Measurements from ENCODE around the gene TOP2B.

The TOP2B gene

DNA sequence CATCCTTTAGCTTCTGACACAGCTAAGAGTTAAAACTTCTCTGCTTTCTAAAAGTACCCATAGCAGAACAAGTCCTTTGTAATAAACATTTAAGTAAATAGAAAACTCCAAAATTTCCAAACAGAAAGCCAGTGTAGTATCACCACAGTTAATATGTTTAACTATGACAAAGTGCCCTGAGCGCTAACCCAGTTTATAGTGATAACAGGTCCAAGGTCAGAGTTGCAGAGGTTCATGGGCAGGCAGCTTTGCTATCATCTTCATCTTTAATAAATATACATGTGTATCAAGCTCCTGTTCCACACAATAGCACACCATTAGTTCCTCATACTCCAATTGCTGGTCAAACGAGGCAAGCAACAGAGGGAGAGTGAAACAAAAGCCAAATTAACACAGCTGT is 12.4 kb upstream of the TOP2B start:
- DNase-seq (ENCODE audit: low spot score) = no peak

DNA sequence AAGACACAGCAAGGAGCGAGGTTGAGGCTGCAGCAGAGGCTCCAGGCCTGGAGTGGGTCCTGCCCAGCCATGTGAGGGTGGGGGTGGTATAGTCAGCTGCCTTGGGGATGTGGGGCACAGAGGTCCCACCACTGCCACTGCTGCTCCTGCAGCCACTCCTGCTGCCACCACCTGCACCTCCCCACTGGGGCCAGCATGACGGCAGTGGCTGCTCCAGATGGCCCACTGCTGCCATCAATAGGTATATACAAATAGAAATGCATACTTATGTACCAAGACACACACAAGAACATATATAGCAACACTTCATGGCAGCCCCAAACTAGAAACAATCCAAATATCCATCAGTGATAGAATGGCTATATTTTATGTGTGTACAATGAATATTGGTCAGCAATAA is 10.0 kb upstream of the TOP2B start:
- DNase-seq (ENCODE audit: low spot score) = no peak

DNA sequence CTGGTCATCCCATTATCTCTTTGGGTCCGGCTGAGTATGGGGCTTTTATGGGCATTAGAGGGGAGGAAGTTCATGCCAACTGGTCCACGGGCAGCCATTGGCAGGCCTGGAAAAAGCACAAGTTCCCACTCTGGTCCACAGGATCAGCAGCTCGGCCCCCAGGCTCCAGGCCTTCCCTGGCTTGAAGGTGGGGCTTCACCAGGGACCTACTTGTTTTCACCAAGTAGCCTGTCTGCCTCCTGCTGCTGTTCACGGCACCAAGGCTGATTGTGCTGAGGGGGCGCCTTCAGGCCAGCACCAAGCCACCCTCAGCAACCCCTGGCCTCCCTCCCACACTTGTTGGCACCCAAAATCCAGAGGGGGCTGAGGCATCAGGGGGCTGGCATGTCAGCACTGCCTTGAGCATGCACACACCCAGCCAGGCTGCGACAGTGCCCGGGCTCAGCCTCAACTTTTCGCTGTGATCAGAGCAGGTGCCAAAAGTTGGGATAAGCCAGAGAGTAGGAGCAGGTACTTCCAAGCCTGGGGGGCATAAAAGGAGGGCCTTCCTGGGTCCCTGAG is 9.1 kb upstream of the TOP2B start:
- DNase-seq (ENCODE audit: low spot score) = no peak

DNA sequence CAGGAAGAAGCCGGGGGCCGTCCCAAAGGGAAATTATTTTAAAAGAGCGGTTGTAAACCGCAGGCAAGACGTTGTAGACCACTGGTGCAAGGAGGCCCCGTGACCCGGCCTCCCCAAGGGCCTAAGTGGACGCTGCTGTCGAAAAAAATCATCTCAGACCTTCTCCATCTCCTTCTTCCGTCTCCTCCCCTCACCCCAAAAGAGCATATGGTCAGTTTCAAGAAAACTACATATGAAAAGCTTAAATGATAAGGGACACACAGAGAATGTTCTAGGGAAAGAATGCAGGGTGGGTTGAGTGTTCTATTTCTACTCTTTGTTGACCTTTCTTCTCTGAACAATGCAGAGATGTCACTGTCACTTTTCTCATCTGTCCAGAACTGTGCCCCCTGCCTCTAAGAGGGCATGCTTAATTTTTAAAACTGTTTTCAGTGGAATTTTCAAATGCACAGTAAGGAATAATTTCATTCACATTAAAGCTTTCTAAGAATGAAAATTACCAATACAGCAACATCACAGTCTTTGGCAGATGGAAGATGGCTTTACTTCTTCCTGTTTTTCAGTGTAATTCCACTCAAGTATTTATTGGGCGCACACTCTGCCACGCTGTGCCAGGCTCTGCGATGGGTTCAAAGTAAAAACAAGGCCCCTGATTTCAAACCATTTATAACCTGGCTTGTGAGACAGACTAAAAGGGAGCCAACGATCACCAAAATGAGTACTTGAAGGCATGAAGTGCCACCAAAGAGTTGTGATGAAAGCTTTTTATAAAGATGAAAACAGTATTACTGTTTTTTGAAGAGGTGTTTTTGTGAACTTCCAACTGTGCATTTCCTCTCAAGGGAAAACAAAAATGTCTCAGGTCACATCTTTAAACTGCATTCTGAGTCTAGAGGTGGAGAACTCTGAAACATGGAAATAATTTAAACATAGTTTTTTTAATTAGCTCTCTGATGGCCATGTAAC is 891 bp upstream of the TOP2B start:
- no peak for DNase-seq (ENCODE audit: low spot score)

DNA sequence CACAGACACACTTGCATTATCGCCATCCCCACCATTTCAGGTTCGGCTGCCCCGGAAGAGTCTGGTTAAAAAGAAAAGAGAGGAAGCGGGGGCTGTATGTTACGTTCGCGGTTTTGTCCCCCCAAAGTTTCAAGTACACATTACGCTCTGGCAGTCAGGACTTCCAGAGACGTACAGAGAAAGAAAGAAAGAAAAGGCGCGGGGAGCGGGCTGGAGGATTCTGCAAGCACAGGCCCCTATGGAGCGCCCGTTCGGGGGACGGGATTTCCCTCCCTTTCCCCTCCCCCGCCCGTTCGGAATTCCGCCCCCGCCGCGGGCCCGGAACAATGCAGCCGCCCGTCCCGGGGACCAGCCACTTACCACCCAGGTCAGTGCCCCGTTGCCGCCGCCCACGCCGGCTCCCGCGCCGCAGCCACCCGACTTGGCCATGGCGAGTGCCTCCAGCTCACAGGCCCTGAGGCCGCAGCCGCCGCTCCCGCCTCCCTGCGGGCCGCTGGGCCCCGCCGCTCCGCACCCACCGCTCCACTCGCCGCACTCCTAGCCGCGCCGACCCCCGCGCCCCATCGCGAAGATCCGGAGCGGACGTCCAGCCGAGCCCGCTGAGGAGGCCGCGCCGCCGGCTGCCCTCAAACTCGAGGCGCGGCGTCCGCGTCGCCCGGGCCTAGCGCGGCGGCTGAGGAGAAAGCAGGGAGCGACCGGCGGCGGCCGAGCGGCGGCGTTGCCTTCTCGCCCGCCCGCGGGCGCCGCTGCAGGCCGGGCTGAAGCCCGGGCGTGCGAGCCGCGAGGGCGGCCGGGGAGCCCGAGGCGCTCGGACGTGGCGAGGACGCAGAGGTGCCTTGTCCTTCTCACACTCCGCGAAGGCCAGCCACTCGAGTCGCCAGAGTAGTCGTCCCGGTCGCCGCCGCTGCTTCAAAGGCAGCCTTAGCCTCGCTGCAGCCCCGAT is 567 bp downstream of the TOP2B start:
- peak; percentile 85 for DNase-seq (ENCODE audit: low spot score)

DNA sequence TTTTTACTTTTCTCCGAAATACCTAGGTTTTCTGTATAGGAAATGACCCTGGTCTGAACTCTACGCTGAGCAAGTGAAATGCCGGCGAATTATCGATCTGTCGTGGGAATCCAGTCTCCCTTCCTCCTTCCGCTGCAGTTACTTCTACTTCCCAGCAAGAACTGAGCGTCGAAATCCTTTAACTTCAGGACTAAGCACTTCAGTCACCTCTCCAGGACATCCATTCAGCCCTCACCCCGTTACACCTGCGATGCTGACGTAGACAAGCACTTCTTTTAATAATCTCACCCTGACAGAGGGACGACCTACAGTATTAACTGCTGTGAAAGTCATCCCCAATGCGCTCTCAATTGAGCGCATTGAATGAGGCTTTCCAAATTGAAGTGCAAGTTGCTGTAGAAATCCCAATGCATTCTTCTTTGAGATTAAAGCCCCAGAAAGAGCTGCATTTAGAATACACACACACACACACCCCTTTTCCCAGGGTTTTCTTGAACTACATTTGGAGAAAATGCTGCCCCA is 1.3 kb downstream of the TOP2B start:
- no peak for DNase-seq (ENCODE audit: low spot score)

DNA sequence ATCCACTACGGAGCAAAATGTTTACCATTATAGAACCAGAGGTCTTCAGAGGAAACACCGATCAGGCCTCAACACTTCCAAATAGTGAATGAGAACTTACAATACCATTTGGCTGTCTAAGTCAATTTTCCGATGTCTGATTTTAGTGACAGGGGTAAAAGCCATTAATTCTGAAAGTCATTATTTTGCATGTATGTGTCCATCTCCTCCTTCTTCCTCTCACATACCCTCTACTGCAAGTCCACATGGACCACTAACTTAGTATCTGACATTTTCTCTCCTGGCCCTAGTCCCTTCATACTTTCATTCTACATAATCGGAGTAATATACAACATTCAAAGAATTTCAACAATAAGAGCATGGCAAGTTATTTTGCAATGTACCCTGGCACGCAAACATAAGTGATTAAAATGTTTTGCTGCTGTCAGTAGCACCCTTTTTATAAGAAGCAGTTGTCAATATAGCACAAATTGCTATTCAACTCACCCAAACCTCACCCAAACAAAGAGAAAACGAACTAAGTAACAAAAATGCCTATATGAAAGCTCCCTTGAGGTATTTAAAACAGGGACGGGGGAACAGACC is 1.9 kb downstream of the TOP2B start:
- no peak for DNase-seq (ENCODE audit: low spot score)

DNA sequence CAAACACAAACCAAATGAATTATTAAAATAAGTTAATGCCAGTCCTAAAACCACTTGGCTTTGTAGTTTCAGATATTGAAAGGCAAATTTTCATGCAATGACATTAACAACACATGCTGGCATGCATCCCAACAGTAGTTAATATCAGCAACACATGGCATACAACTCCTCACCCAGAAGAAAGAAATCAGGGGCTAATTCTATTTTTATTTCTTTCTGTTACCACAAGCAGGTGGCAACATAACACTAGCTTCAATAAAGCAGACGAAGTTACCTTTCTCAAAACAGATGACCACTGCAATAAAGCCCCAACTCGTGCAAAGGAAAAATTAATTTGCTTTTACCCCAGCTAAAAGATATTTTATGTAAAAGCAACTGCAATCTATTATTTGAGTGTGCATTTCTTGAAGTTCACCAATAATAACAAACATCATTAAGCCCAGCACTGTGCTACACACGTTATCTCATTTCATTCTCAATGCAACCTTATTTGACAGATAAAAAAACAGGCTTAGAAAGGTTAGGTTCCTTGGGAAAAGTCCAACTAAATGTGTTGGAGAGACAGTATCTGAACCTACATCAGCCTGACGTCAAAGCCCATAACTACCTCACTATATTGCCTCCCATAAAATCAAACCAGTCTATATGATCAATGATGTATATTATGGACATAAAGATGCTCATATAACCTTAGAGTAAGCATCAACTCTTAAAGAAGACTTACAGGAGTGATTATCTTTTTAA is 2.8 kb downstream of the TOP2B start:
- no peak for DNase-seq (ENCODE audit: low spot score)

DNA sequence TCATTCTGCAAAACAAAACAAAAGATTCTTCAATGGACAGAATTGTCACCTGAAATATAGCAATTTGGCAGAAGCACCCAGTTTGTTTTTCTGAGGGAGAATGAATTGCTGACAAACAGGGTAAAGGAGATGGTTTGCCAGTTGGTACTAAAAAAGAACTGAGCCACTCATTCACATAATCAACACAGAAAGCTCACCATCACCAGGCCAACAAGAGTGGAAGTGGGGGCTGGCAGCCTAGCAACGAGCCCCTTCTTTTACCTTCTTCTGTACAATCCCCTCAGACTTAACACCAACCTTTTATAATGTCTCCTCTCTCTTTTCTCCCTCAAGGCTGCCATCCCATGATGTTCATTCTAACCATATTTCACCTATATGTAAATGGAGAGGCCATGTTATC is 5.9 kb downstream of the TOP2B start:
- DNase-seq (ENCODE audit: low spot score) = no peak

DNA sequence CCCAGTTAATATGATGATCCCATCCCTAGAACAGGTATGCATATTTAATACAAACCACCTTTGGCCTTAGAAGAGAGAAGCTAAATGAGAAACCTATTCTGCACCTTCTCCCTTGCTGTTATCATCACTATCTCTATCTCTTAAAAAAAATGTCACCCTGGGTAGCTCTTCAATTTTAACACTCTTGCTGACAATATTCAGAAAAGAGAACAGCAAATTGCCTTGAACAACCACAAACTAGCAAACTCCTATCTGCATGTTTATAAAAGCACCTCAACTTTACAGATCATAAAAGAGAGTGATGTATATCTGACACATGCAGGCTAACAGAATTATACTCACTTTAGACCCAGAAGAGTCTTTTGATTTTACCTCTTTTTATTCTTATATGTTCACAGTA is 7.4 kb downstream of the TOP2B start:
- DNase-seq (ENCODE audit: low spot score) = no peak

DNA sequence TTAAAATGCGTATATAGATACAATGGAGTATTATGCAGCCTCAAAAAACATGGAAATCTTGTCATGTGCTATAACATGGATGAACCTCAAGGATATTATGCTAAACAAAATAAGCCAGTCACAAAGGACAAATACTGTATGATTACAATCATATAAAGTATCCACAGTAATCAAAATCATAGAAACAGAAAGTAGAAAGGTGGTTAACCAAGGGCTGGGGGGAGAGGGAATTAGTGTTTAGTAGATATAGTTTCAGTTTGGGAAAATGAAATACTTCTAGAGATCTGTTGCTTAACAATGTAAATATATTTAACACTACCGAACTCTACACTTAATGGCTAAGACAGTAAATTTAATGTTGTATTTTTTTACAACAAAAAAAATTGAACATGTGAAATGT is 9.0 kb downstream of the TOP2B start:
- DNase-seq (ENCODE audit: low spot score) = no peak

DNA sequence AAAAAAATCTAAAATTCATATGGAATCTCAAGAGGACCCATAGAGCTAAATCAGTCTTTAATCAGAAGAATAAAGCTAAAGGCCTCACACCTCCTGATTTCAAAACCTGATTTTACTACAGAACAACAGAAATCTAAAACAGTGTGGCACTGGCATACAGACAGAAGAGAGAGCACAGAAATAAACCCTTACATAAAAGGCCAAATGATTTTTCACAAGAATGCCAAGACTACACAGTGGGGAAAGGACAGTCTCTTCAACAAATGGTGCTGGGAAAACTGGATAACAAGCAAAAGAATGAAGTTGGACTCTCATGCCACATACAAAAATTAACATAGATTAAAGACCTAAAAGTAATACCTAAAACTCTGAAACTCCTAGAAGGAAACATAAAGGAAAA is 10.1 kb downstream of the TOP2B start:
- no peak for DNase-seq (ENCODE audit: low spot score)

DNA sequence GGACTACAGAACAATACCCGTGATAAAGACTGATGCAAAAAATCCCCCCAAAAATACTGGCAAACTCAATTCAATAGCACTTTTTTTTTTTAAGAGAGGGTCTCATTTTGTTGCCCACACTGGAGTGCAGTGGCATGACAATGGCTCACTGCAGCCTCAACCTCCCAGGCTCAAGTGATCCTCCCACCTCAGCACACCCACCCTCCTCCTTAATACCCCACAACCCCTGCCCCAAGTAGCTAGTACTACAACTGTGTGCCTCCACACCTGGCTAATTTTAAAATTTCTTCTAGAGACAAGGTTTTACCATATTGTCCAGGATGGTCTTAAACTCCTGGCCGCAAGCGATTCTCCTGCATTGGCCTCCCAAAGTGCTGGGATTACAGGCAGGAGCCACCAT is 11.4 kb downstream of the TOP2B start:
- DNase-seq (ENCODE audit: low spot score) = no peak

DNA sequence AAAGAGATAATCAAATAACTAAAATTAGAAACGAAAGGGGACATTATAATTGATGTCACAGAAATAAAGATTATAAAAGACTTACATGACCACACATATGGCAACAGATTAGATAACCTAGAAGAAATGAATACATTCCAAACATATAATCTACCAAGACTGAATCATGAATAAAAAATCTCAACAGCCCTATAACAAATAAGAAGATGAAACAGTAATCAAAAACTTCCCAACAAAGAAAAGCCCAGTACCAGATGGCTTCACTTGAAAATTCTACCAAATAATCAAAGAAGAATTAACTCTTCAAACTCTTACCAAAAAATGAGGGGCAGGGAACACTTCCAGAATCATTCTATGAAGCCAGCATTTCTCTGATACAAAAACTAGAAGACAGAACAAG is 11.8 kb downstream of the TOP2B start:
- no peak for DNase-seq (ENCODE audit: low spot score)

DNA sequence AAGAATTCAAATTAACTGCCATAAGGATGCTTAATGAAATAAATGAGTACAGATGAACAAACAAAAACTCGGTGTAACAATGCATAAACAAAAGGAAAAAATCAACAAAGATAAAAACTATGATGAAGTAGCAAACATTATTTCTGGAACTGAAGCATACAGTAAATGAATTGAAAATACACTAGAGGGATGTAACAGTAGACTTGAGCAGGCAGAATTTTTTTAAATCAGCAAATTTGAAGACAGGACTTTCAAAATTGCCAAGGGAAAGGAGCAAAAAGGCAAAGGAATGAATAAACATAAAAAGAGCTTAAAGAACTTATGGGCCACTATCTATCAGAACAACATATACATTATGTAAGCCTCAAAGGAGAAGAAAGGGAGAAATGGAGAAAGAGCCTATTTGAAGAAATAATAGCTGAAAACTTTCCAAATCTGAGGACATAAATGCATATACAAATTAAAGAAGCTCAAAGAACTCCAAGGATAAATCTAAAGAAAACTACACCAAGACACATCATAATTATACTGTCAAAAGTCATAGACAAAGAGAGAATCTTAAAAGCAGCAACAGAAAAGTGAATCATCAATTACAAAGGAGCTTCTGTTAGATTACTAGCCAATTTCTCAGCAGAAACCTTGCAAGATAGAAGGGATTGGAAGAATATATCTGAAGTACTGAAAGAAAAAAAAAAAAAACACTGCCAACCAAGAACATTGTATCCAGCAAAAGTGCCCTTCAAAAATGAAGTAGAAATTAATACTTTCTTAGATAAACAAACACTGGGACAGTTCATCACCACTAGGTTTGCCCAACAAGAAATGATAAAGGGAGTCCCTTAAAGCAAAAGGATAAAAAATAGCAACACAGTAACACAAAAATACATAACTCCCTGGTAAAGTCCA is 15.5 kb downstream of the TOP2B start:
- DNase-seq (ENCODE audit: low spot score) = no peak

DNA sequence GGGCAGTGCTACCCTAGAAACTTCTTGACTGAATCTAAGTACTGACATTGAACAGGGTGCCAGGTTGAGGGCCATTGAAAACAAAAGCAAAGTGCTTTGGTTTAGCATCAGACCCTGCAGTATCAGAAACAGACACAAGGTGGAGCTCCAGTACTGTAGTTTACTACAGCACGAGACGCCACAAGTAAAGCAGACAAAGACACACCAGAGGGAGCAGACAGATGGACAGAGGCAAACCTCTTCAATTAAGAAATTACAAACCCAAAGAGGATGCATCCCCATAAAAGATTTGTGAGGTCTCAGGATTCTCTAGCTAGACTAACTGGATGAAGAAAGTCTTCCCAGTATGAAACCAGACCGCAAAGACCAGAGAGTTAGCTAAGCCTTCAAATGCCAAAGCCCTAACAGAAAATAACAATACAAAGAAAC is 16.6 kb downstream of the TOP2B start:
- peak; percentile 65 for DNase-seq (ENCODE audit: low spot score)

DNA sequence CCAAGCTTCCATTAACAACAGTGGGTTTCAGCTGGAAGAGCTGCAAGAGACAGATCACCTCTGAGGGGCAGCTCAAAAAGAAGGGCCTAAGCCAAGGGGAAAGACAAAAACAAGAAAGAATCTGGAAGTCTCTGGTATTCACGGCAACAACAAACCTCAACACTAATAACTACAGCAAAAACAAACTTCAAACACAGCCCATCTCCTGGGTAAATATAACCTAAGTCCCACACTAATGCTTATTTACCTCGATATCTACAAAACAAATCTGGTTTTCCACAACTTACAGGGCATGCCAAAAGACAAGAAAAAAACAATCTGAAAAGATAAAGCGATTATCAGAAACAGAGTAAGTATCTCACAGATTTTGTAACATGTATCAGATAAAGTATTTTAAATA is 29.7 kb downstream of the TOP2B start:
- DNase-seq (ENCODE audit: low spot score) = no peak

DNA sequence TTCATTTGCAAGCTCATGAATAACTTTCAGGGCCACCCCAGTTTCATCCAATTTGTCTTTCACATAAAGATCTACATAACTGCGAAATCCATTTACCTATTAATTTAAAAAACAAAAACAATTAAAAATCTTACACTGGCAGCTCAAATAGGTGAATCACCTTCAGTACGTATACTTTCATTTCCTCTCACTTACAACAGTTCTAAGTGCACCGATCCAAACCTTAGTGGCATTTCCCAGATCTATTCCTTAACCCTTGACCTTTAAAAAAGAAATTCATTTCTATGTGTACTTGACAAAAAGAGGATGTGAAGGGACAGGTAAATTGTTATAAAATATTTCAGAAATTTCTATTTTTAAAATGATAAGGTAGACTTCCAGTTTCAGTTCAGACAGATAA is 30.8 kb downstream of the TOP2B start:
- DNase-seq (ENCODE audit: low spot score) = no peak

DNA sequence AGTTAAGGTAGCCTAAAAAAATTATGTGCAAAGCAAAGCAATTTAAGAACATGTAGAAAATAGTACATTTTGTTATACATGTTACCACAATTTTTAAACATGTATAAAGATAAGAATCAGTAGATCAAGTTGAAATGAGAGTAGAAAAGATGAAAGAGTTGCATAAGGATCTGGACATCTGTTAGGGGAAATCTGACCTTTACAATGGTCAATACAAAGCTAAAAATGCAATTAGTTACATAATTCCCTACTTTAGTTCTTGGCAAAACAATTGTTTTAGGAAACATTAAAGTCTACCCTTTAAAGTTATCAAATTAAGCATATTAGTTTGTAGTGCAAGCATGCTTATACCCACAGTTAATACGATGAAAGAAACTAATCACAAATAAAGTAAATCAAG is 32.7 kb downstream of the TOP2B start:
- DNase-seq (ENCODE audit: low spot score) = no peak

DNA sequence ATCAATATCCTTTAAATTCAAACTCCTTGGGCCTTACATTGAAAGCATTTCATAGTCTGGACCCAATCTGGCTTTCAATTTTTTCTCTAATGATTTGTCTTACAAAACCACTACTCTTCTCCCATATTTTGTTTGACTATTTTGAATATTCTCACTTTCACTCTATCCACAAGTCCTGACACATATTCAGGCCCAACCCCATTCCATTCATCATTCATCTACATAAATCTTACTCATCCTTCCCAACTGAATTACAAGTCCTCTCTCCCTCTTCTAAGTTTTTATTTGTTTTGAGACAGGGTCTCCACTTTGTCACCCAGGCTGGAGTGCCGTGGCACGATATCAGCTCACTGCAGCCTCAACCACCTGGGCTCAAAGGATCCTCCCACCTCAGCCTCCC is 43.6 kb downstream of the TOP2B start:
- no peak for DNase-seq (ENCODE audit: low spot score)
